Measurements from ENCODE around the gene TLDC2.
A peak's percentile ranks its signal among the peaks of the same experiment; 100 is the strongest.
"Not testable (repeated sequence)": the region's sequence is repeated elsewhere in the genome, so short reads cannot be mapped to it uniquely, and the experiment has no call there.

Gene TLDC2

DNA sequence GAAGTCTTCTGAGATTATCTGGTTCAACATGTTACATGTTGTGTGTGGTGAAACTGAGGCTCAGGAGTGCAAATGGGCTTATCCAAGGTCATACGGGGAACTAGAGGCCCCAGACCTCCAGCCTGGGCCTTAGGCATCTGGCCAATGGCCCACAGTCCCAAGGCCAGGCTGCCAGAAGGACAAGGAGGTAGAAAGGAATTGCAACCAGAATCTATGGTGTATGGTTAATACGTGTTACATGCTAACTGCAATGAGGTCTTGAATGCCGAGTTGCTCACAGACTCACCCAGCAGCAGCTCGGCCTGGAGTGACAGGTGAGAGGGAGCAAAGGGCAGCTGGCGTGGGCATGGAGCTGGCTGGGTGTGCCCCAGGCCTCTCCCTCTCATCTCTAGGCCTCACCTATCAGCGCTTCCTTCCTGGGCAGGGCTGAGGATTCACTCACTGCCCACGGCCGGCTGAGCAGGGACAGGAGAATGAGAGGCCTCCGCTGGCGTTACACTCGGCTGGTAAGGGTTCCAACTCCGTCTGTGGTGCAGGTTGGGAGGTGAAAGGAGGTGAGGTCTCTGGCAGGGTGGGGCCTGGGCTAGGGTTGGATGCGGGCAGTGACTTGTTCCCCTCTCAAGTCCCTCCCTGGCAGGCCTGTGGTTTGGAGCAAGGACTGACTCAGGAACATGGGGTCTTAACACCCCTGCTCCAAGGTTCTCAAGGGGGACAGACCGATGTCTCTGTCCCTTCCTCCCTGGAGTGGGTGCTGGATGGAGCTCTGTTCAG, at the start of gene TLDC2:
Gene TLDC2 (plus strand): TSS at position 437 of the 771 bp plus-strand sequence. CDS start 37 bp downstream, at position 474.
- no peak for DNase-seq

DNA sequence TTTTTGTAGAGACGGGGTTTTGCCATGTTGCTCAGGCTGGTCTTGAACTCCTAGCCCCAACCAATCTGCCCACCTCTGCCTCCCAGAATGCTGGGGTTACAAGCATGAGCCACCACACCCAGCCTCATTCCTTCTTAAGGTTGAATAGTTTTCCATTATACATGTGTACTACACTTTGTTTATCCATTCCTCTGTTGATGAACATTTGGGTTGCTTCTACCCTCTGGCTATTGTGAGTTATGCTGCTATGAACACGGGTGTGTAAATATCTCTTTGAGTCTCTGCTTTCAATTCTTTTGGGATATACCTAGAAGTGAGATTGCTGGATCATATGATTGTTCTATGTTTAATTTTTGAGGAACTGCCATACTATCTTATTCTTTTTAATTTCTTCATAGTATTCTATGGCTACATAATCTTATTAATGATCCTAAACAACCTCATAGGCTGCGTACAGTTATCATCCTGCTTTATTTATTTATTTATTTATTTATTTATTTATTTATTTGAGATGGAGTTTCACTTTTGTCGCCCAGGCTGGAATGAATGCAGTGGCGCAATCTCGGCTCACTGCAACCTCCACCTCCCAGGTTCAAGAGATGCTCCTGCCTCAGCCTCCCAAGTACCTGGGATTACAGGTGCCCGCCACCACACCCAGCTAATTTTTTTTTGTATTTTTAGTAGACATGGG, 49.2 kb upstream of the TLDC2 start:
- DNase-seq = no peak

DNA sequence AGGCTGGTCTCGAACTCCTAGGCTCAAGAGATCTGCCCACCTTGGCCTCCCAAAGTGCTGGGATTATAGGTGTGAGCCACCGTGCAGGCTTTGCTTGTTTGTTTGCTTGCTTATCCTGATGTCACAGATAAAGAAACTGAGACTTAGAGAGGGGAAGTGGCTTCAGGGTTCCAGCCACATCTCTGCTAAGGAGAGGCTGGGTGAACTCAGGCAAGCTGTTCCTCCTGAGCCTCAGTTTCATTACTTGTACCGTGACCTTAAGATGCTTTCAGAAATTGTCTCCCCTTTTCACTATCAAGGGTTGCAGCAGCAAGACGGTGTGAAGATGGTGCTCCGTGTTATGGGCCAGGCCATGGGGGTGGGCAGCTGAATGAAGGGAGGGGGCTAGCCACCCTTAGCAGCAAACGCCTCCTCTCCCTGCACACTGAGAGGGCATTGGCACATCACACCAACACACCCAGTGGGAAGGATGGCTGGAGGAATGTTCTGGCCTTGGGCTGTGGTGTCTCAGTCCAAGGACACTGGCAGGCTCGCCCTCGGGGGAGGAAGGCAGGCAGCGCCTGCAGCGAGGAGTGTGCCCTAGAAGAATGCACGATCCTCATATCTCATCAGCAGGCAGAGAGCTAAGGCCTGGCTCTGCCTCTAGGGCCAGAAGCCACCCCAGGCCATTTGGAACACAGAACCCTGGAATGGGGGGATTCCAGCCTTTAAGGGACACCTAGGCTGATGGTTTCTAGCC, 48.2 kb upstream of the TLDC2 start:
- no peak for DNase-seq

DNA sequence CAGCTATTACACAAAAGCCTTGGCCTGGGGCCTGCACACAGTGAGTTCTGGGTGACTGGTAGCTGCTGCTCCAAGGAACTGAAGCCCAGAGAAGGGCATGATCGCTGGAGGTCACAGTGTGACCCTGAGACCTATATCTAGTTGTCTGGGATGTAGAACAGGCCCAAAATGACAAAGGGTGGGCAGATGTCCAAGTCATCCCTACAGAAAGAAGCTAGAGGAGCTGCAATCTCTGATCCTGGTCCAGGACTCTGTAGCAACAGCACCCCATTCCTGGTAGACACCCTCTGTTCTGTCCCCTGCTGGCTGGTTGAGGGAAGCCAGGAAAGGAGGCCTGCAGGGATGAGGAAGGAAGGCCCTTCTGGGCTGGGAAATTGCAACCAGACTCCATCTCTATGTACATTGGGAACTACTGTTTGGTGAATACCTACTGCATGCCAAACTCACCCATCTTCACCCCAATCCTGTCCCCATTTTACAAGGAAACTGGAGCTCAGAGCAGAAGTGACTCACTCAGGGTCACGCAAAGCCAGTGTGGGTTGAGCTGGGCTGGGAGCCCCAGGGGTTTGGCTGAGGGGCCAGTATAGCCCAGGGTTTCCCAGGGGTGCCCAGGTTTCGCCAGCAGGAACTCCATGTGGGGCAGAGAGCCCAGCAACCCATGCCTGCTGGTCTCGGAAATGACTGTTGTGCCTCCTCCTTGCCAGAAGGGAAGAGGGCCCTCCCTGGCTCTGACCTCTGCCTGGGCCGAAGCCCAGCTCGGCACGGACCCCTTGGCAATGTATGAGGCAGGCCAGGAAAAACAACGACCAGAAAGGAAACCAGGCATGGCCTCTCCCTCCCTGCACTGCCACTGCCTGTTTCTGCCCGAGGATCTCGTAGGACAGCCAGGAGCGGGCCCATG, 44.9 kb upstream of the TLDC2 start:
- DNase-seq = no peak

DNA sequence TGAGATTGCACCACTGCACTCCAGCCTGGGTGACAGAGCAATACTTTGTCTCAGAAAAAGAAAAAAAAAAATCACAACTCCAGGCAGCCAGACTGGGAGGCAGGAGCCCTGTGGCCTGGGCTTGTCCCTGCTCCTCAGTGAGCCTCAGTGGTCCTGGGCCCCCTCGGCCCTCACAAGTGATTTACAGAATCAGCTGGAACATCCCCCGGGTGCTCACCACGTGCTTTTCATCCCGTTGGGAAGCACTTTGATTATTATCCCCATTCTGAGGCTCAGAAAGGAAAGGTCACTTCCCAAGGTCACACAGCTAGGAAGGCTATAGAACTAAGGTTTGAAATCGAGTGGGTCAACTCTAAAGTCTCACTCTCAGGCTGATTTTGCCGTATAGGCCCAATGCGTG, 43.1 kb upstream of the TLDC2 start:
- no peak for DNase-seq

DNA sequence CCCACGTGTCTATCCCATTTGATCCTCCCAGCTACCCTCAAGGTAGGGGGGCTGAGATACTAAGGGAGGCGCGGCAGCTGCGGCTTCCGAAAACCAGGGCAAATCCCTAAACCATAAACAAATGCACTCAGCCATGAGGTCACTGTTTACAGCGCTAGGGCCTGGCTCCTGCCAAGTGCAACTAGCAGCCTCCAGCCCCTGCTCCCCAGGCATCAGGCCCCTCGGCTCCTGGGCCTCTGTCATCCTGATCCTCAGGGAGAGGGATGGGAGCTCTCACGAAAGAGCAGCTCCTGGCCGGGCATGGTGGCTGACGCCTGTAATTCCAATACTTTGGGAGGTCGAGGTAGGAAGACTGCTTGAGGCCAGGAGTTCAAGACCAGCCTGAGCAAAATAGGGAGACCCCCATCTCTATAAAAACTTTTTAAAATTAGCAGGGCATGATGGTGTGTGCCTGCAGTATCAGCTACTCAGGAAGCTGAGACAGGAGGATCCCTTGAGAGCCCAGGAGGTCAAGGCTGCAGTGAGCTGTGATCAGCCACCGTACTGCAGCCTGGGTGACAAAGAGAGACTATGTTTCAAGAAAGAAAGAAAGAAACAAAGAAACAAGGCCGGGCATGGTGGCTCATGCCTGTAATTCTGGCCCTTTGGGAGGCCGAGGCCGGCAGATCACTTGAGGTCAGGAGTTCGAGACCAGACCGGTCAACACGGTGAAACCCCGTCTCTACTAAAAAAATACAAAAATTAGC, 42.5 kb upstream of the TLDC2 start:
- DNase-seq = no peak

DNA sequence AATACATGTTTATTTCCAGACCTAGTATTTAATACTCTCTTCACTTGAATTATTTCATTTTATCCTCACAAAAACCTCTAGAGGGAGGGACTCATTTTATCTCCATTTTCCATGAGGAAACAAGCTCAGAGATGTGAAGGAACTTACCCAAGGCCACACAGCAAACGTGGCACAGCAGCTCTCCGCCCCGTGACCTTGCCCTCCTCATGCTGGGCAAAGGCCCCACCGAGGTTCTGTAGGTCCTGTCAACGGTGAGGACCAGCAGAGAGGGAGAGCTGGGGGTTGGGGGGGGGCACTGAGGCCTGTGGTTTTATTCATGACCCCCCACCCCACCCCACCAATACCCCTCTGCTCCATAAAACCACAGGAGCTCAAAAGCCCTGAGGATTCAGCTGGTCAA, 40.9 kb upstream of the TLDC2 start:
- DNase-seq = no peak

DNA sequence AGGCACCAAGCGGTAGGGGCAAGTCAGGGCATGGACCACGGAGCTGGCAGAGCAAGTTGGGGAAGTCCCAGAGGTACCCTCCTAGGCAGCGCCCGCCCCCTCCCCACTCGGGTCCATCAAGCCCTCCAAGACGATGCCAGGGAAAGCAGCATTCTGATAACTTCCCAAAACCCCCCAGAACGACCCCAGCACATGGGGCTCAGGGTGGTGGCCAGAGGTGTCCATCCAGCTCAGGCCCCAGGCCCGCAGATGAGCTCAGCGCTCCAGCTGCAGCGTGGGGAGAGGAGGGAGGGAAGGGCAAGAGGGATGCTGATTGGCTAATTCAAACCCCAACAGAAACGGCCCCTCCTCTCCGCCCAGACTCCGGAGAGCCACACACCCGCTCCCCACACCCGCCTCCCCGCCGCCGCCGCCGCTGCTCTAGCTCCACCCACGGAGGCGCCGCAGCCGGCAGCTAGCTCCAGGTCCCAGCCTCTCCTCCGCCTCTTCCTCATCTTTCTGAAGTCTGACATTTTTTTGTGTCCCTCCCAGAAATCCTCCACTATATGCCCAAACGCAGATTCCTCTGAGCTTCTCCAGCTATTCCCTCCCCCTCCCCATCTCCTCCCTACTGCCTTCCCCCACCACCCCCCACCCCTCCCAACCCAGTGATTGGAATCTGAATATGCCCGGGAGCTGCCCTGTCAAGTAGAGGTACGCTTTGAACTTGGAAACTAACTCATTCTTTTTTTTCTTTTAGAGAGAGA, 40.3 kb upstream of the TLDC2 start:
- DNase-seq = peak; percentile 96

DNA sequence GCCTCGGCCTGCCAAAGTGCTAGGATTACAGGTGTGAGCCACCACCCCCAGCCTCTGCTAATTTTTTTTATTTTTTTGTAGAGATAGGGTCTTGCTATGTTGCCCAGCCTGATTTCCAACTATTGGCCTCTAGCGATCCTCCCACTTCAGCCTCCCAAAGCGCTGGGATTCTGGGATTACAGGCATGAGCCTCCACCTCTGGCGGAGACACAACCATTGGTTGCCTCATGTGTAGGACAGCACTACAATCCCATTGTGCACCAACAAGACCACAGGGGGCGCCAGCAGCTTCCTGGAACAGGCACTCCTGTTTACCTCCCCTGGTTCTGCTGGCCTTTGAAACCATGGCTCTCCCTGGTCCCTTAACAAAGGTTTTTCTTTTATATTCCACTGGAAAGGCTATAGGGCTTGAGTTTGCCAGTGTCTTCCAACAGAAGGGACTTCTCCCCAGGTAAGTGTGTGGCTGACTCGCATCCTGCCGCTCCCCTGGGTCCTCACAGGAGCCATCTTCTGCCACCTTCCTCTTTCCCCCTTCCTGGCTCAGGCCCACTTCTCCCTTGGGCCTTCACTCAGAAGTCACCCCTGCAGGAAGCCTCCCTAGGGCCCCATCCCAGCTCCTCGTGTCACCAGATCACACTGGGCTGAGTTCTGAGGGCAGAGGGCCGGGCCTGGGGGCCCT, 39.2 kb upstream of the TLDC2 start:
- DNase-seq = peak; percentile 64

DNA sequence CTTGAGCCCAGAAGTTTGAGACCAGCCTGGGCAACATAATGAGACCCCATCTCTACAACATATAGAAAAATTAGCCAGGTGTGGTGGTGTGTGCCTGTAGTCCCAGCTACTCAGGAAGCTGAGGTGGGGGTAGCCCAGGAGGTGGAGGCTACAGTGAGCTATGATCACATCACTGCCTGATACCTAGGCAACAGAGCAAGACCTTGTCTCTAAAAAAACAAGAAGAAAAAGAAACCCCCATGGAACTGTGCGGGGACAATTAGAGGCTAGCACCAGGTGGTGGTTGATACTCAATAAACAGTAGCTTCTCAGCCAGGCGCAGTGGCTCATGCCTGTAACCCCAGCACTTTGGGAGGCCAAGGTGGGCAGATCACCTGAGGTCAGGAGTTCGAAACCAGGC, 37.6 kb upstream of the TLDC2 start:
- DNase-seq = not testable (repeated sequence)

DNA sequence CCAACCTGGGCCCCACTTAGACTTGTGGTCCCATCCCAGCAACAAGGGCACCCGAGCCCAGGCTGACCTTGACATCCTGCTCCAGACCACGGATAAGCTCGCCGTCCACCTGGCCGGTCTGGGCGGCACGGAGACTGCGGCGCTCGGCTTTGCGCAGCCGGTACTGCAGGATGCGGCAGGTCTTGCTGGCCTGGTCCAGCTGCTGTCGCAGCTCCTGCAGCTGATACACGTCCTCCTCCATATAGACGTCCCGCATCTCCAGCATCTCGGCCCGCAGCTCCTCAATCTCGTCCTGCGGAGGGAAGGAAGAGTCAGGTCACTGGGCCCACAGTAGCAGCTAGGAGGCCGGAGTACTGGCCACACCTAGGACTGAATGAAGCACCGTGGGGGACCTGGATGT, 36.8 kb upstream of the TLDC2 start:
- DNase-seq = no peak

DNA sequence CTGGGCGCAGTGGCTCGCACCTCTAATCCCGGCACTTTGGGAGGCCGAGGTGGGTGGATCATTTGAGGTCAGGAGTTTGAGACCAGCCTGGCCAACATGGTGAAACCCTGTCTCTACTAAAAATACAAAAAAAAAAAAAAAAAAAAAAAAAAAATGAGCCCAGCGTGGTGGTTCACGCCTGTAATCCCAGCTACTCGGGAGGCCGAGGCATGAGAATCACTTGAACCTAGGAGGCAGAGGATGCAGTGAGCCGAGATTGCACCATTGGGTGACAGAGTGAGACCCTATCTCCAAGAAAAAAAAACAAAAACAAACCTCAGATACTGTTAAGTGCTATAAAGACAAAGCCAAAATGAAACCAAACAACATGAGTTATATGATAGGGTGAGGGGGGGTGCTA, 34.9 kb upstream of the TLDC2 start:
- not testable (repeated sequence) for DNase-seq

DNA sequence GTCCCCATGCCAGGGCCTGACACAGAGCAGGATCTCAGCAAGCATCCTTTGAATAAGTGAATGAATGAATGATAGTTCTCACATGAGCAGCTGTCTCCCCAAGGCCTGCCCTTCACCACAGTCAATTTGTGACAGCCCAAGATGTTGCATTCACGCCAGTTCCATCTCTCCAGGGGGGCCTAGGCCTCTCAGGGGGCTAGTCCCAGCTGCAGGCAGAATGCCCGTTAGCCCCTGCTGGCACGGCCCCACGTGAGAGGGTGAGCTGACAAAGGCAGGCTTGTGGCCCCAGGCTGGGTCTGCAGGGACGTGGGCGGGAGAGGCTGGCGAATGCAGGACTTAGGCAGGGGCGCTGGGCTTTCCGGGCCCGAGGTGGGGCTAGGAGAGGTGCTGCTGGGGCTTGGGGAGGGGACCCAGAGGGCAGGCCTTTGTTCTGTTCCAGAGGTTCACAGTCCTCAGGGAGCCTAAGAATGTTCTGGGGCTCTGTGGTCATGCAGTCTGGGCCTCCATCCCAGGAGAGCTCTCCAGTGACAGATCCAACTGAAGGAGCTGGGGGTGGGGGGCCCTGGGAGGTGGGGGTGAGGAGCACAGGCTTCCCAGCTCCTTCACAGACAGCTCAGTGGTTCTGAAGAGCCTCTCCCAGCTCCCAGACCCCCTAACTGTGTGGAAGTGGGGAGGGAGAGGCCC, 30.5 kb upstream of the TLDC2 start:
- DNase-seq = no peak

DNA sequence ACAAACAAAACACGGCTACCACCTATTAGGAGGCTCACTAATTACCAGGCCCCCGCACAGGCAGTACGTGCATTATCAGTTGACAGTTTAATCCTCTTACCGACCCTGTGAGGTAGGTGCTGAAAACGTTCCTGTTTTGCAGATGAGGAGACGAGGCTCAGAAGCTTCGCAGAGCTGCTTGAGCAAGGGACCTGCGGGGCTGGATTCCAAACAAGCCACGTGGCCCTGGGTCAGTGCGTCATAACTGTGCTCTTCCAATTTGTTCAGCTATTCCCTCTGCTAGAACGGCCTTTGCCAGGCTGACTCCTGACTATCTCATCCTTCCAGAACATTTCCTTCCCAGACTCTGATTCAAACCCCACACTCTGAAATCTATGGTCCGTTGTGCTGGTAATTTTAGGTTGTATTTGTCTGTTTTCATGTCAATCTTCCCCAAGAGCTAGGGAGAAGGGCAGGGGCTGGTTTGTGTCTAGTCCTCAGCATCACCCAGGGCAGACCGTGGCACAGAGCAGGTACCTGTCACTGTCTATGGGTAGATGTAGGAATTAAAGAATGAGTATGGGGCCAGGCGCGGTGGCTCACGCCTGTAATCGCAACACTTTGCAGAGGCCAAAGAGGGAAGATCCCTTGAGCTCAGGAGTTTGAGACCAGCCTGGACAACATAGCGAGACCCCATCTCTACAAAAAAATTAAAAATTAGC, 28.8 kb upstream of the TLDC2 start:
- peak; percentile 71 for DNase-seq

DNA sequence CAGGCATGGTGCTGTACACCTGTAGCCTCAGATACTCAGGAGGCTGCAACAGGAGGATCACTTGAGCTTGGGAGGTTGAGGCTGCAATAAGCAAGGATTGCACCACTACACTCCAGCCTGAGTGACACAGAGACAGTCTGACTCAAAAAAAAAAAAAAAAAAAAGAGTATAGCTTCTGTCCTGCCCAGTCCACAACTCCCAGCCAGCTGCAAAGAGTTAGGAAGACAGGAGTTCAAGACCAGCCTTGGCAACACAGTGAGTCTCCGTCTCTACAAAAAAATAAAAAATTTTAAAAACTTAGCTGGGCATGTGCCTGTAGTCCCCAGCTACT, 28.3 kb upstream of the TLDC2 start:
- DNase-seq = peak; percentile 44

DNA sequence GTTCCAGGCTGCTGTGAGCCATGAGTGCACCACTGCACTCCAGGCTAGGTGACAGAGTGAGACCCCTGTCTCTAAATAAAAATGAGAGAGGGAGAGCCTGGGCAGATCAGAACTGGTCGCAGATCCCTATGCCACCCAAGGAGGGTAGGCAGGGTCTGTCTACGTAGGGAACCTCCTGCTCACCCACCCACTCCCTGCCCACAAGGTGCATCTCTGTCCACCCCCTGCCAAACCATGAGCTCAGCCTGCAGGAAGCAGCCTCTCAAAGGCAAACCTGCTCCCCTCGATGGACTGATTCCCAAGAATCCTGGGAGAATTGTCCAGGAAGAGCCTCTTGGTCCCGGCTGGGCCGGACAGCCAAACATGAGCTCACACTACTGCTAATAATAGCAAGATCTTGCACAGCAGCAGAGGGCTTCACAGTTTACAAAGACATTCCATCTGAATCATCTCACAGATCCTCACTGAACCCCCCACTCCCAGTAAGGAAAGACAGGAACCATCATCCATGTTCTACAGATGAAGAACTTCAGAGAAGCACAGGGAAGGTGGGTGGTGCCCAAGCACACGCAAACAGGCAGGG, 27.8 kb upstream of the TLDC2 start:
- DNase-seq = peak; percentile 95

DNA sequence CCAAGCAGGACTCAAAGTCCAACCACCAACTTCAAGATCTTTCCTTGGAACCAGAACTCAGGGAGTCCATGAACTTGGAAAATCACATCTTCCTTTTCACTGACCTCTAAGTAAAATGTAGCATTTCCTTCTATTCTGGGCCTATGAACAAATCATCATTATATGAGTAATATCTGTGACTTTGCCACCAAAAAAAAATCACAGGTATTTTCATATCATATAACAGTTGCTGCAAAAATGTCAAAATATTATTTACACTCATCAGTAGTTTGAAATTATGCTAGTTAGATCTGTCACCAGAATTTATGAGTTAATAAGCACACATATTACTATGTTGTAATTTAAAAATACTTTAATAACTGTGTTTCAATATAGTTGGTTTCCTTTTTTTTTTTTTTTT, 27.3 kb upstream of the TLDC2 start:
- DNase-seq = no peak

DNA sequence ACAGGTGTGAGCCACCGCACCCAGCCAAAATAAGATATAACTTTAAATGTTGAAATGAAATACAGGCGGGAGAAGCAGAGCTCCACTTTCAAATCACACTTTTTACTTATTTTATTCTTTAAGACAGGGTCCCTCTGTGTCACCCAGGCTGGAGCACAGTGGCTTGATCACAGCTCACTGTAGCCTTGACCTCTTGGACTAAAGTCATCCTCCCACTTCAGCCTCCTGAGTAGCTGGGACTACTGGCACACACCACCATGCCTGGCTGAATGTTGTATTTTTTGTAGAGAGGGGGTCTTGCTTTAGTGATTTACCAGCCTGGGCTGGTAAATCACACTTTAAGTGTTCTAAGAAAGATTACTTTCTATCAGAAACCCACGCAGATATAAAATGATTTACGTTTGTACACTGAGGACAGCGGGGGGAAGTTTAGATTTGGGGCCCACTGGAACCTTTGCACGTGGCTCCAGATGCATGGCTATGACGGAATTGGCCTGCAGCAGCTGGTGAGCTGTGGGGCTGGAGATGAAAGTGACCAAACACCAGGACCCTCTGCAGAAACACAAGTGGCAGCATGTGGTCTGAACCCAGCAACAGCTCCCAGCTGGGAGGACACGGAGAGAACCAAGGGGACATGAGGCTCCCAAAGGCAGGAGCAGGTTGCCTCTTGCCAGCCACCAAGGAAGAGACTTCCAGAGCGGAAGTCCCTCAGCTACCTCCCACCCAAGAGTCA, 26.4 kb upstream of the TLDC2 start:
- no peak for DNase-seq
